HG02970 (cell line): Measurements from ENCODE around the gene PPP2R1B.

Experiments used
- ATAC-seq: cut with Tn5 transposase; IDR thresholded peaks from one replicate; pipeline ENCODE4 v1.9.1; 2021; ENCODE audit warnings: mild to moderate bottlenecking, moderate library complexity, moderate number of reproducible peaks; ENCODE audit not compliant: unreplicated experiment, low FRiP score

PPP2R1B gene

GRCh38 chr11:111749646-111750045, 16.5 kb downstream of the PPP2R1B start:
- ATAC-seq = no peak

GRCh38 chr11:111748035-111748804, 18.0 kb downstream of the PPP2R1B start:
- no peak for ATAC-seq

GRCh38 chr11:111745719-111746504, 20.3 kb downstream of the PPP2R1B start:
- no peak for ATAC-seq

DNA sequence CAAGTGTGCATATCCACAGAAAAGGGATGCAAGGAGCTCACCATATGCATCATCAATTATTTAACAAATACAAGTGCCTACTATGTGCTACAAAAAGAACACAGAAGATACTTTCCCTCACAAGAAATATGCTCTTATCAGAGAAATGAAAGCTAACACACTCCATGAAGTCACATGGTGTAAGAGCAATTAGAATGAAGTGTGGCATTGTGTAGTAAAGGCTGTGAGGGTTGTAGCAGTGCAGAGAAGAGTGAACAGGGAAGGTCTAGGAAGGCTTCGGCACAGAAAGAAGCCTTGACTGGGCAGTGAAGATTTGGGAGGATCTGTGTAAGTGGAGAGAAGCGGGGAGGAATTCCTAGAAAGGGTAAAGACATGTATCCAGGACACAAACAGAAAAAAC, 22.5 kb downstream of the PPP2R1B start:
- no peak for ATAC-seq

- ATAC-seq = no peak
Observed at GRCh38 chr11:111741751-111742150, 24.4 kb downstream of the PPP2R1B start.

DNA sequence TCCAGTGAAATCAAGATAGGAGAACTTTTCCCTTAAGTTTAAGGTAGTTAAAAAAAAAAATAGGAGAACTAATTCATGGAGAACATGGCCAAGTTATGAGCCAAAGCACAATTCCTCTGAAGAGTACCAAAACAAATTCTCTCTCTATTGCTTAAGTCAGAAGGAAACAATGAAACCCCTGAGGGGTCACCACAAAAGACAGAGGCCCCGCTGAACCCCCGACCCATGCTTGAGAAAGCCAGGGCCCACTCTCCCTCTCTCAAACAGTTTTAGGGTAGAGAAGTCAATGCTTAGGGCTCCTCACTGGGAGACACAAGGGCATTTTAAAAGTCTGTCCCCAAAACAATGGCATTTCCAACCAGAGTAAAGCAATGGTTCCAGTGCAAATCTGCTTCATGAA, 26.9 kb downstream of the PPP2R1B start:
- ATAC-seq = no peak

DNA sequence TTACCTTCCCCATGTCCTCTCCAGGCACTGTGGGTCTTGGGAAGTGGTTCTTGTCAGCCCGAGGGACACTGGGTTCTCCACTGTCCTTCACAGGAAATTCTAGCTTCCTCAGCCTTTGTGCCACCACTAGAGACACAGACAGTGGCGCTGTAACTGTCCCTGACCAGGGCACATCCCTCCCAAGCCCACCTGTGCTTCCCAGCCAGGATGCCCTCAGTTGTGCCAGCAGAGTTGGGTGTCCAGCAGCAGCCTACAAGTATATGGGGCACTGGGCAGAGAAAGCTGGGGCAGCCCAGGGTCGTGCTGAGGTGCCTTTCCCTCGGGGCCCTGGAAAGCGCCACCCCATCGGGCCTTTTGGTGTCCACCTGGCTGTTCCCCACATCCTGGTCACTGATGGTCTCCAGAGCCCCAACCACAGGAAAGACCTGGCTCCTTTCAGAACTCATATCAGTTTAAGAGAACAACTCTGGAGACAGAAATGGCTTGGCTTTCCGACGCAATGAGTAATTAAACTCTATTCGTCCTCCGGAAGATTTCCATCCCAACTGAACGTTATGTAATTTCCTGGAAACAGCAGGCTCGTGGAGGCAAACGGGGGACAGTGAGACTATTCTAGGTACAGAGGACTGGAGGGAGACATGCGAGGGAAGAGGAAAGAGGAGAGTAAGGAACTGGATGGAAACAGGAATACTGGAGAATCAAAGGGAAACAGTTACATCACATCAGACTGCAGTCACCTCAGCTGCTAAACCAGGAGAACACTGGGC, 28.6 kb downstream of the PPP2R1B start:
- no peak for ATAC-seq

- no peak for ATAC-seq
Observed at GRCh38 chr11:111736621-111737443, 29.4 kb downstream of the PPP2R1B start.

DNA sequence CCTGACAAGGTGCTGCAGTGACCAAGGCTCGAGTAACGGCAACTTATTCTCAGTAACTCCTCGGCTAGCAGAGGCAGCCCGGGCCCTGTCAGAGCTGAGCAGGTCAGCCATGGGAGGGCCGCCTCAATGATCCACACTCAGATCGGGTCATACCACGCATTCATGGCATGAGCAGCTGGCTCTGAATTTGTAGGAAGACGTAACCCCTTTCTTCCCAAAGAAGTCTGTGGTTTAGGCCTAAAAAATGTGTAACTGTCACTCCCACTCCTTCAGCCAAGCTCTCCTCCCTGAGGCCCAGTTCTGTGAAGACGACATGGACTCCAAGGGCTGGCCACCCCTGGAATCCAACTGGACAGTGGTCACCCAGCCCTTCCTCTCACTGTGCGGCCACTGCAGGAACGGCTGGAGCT, 30.0 kb downstream of the PPP2R1B start:
- no peak for ATAC-seq

- no peak for ATAC-seq
Observed at GRCh38 chr11:111735262-111736116, 30.7 kb downstream of the PPP2R1B start.

DNA sequence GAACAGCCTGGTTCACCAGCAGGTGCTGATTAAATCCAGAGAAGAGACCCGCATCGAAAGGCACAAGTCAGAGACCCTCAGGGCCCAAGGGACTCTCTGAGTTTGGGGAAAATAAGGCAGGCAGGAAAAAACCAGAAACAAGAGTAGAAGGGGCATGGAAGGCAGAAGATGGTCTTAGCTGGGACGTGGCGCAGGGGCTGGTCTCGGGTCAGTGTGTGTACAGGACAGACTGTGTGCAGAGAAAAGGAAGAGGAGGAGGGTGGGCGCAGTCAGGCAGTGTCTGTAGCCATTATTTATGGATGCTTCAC, 31.3 kb downstream of the PPP2R1B start:
- ATAC-seq = no peak

GRCh38 chr11:111734101-111734953, 31.9 kb downstream of the PPP2R1B start:
- ATAC-seq = no peak

- no peak for ATAC-seq
Observed at GRCh38 chr11:111733611-111734088, 32.5 kb downstream of the PPP2R1B start.

- no peak for ATAC-seq
Observed at GRCh38 chr11:111733016-111733415, 33.2 kb downstream of the PPP2R1B start.

DNA sequence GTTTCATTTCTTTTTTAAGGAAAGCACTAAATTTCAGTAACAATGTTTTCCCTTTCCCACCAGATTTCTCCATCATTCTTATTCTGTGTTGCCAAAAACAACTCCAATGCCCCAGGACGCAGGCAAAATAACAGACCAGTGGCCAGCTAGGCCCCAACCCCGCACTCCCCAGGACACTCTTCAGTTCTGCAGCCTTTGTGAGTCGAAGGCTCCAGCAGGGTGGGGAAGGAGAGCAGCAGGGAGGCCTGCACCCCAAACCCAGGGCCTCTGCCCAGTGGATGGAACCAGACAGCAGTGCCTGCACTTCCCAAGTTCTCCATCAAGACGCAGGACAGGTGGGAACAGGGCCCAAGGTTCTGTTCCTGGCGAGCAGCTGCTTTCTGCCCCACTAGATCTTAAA, 34.4 kb downstream of the PPP2R1B start:
- no peak for ATAC-seq

DNA sequence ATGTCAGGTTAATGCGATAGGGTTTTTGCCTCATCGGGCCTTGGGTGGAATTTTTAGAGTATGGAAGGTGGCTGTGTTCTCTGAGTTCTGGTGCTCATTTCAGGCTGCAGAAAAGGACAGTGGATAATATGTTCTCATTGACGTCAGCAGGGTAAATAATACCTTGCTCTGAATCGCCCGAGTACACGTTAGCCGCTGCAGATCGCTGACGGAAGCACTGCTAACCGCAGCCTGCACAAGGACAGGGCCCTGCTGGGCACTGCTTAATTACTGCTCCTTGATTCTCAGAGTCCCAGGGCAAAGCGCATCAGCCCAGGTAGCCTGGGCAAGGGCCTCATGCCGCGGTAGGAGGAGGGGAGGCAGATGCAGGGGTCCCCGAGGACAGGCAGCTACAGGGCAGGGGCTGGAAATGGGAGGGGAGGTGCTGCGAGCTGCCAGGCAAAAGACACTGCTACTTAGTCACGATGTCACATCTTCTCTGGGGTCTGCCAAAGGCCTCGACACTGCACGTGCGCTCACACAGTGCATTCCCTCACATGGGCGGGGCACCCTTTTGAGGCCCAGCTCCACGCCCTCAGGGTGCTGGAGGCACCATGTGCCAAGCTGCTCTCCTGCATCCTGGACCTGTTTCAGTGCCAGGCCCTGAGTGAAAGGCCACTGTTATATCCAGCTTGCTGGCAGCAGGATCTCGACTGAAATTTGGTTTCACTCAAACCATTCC, 35.2 kb downstream of the PPP2R1B start:
- no peak for ATAC-seq

DNA sequence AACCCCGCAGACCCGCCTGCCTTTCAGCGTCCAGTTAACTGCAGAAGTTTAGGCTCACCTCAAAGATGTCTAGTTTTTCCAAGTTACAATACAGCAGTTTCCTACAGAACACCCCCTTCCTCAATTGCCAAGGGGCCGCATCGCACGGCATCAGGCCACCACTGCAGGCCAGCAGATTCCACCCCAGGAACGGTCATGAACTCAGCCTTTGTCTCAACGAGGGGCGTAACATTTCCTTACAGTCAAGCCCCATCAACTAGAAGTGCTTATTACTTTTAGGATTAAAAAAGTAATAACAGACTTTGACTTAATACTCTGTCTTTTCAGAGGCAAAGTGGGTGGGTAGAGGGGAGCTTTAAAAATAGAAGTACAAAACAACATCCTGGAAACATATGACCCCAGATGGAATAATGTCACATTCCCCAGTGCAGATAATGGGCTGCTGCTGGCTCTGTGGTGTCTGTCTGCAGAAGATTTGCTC, 36.3 kb downstream of the PPP2R1B start:
- no peak for ATAC-seq
